NCI-H524 (cell line): ENCODE results near the gene SPOCK1.

Experiments used
- DNase-seq, 2 experiments: peaks; one replicate each; lab custom pipeline; 2025; lab: John Stamatoyannopoulos, UW

Gene SPOCK1

DNA sequence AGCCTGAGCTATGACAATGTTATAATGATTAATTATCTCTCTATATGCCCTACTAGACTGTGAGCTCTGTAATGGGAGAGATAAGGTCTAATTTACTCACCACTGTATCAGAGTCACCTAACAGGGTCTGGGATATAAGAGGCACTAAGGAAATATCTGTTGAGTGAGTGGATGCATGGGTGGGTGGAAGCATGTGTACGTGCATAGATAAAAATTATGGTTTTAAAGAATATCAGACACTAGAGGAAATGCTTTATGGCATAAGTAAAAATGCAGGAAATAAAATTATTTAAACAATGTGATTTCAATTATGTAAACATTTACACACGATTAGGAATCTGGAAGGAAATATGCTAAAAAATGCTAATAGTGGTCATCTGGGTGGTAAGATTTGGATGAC, 137.8 kb downstream of the SPOCK1 start:
- no peak for DNase-seq

GRCh38 chr5:137360607-137361006, 138.5 kb downstream of the SPOCK1 start:
- DNase-seq = no peak

GRCh38 chr5:137359941-137360340, 139.2 kb downstream of the SPOCK1 start:
- DNase-seq = peak; percentile 31 to 72

GRCh38 chr5:137357436-137357835, 141.7 kb downstream of the SPOCK1 start:
- DNase-seq = no peak

DNA sequence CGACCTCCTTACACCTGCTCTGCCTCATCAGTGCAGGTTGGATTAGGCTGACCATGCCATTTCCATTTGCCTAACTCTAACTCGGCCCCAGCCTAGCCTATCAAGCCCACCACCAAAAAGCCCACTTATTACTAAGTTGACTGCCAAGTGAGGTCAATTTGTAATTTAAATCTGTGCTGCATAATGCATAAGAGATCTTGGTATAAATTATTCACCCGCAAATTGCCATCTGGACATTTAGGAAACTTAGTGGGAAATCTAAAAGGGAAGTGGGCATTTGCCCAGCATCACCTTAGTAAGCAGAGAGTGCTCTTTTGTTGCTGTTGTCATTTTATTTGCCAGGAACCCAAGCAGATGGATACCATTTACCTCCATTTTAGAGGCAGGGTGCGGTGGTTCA, 143.0 kb downstream of the SPOCK1 start:
- no peak for DNase-seq

DNA sequence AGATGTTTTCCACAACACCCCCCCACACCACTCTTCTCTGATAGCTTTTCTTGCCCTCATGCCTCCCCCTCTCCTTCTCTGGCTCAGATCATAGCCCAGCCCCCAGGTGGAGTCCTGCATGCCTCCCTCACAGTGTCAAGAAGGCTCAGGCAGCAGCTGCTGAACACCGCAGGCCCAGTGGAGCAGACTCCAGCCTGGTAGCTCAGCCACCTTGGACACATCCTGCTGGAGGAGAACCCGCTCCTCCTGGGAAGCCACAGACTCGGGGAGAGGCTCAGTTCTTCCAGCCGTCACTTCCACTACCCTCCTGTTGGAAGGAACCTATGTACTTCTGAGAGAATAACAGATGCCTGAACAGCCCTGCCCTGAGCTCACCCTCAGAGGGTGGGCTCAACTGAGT, 143.4 kb downstream of the SPOCK1 start:
- no peak for DNase-seq

DNA sequence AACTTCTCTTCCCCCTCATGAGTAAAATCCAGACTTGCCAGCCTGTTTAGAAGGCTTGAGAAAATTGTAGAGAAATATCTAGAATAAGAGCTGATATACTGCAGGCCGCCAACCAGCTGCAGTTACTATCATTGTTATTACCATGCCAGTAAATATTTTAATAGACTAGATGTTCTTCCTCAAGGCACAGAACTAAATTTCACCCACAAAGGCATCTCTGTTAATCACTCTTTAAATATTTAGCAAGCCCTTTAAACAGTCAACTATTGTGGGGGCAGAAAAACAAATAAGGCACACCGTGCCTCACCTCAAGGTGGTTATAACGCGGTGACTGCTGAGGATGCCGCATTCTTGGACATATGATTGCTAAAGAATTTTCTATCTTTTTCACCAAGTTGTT, 147.0 kb downstream of the SPOCK1 start:
- DNase-seq = no peak

DNA sequence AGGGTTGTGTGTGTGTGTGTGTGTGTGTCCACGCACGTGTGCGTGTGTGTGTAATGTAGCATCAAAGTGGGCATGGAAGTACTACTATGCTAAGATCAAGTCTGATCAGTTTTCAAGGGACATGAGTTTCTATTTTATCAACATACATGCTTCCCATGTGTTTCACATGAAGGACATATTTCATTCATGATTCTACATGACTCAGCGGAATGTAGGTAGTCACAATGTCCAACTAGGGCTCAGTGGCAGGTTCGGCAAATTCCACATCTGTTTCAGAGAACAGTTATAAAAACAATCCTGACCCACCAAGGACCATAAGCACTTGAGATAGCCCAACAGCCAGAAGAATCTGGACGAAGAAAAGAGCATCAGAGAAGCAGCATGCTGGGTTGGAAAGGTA, 148.3 kb downstream of the SPOCK1 start:
- DNase-seq = no peak

DNA sequence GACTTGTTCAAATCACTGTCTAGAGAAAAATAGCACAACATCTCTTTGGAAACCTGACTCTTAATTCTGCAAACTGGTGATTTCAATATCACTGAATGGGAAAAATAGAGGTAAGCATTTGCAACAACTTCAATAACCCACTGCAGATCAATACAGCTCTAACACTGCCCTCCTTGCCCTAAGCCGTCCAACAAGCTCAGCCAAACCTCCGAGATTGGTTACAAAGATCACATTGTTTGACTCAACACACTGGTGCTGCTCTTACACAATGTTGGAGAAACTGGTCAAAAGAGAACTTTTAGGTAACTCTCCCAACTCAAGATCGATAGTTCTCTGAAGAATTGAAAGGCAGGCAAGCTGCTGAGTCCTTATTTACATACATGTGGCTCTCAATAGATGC, 150.4 kb downstream of the SPOCK1 start:
- no peak for DNase-seq

GRCh38 chr5:137347865-137348264, 151.3 kb downstream of the SPOCK1 start:
- DNase-seq = no peak

DNA sequence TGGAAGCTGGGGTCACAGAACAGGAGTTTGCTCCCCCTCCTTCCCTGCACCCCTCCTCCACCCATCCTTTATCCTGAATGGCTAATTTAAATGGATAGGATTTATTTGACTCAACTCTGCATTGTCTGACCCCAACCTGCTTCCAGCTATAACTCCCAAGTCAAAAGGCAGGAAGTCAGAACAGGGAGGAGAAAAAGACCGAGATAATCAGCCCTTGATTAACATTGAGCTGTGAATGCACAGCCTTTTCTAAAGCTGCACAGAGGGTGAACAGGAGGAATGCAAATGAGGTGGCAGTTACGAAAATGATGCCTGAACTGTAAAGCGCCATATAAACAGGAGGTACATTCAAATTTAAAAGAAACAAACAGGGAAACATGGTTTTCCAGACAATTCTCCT, 152.8 kb downstream of the SPOCK1 start:
- no peak for DNase-seq

DNA sequence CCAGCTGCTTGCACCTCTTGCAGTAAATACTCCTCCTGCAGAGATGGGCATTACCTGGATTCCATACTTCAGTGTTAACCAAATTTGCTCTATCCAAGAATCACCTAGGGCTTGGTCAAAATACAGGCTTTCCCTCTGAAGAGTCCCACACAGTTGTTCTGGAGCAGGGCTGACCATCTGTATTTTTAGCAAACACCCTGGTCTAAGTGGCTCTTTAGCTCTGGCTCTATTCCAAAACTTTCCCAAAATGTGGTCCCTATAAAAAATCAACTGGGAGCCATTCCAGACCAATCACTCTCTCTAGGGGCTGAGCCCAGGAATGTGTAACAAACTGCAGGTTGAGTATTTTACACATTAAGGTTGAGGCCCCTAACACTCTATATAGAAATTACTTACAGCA, 153.7 kb downstream of the SPOCK1 start:
- peak in 1 of 2 experiments; percentile 33 for DNase-seq

GRCh38 chr5:137344723-137345322, 154.3 kb downstream of the SPOCK1 start:
- DNase-seq = peak in 1 of 2 experiments; percentile 64

DNA sequence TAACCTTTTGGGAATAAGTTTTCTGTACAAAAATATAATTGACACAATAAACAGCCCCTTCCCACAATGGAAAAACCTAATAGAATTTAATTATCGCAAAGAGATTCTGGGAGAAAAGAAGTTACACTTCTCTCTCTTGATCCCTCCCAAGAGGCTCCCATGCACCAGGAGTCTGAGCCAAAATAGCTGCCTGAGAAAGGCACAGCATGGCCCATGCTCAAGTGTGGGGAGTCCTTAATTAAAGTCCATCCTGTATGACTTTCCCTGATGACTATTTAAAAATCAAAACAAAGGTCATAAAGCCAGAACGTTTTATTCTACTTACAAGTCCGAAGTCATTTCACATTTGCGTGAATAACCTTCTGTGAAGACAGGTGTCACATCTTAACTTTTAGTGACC, 155.1 kb downstream of the SPOCK1 start:
- DNase-seq = no peak

DNA sequence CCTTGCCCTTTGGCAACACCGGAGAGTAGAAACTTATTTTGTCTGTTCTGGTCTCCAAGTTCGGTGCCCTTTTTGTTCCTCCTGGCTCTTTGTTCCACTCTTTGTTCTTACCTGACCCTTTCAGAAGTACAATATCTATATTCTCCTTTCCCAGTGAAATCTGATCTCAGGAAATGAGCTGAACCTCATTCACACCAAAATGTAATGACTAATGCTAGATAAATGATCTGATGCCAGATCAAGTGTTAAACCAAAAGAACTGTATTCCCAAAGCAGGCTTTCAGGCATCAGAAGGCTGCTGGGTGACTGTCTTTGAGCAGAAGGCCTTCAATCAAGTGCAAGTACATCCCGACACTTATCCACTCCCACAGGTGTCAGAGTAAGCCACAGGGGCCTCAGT, 156.4 kb downstream of the SPOCK1 start:
- no peak for DNase-seq

DNA sequence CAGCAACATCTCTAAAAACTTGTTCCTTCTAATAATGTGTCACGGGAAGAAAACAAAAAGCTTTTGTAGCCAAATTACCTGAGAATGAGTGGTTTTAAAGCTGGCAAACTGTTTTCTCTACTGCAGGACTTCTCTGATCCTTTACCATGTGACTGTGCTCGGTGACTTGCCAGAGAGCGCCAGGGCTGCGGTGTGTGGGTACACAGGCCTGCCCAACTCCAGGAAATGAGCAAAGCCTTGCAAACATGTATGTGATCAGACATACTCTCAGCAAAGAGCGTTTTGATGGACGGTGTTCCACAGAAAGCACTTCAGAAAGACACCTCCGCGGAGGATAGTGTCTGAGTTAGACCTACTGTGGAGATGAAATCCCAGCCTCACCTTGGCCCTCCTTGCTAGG, 157.3 kb downstream of the SPOCK1 start:
- DNase-seq = no peak

GRCh38 chr5:137340881-137341280, 158.2 kb downstream of the SPOCK1 start:
- DNase-seq = no peak

DNA sequence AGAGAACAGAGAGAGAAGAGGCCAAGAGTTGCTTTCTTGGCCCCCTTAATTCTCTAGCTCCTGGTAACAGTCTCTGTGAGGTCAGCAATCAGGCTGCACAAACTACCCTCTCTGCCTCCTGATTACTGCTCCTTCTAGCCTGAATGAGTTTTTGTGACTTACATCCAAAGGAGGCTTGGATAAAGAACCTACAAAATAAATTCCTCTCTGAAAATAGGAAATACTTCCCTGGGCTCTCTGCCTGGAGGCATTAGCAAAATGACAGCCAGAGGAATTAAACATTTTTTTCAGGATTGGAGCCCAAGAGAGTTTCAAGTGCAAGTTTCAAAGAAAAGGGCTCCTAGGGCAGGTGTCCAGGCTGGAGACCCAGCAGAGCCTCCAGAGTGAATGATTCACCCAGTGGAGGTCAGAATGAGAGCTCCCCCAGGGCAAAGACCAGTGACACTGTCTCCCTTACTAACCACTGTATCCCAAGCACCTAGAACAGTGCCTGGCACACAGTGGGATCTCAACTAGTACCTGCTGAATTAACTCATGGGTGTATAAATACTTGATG, 162.5 kb downstream of the SPOCK1 start:
- DNase-seq = no peak

DNA sequence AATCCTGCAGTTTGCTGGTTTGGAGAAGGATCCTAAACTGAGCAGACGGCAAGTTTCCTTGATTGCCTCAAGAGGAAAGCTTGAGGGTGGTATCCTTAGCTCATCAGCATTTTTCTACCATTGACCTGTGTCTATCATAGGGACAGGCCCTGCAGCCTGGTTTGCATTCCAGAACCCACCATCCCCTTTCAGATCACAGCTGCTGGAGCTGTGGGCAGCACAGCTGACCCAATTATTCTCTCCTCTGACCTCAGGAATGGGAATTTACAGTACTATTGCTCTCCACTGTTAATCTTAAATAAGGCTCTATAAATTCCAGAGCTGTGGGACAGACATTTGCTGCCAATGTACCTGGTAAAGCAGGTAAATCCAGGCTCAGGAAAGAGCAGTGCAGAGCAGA, 163.0 kb downstream of the SPOCK1 start:
- no peak for DNase-seq

GRCh38 chr5:137335493-137335892, 163.6 kb downstream of the SPOCK1 start:
- no peak for DNase-seq

- no peak for DNase-seq
These were observed 165.2 kb downstream of the SPOCK1 start for GRCh38 chr5:137333928-137334327.

DNA sequence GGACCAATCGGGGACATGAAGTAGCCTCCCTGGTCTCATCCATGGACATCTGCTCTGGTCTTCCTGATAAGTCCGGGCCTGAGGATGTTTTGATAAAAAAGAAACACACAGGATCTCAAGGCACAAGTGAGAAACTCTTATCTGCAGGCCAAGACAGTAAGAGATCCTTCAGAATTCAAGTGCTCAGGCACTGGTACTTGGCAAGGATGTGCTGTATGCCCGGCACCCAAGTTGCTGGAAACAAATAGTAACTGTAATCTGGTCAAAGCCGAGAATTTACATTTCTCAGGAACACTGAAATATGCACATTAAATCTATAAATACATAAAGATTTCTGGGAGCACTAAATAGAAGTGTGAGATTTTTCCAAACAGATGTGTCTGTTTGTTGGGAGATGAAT, 165.7 kb downstream of the SPOCK1 start:
- no peak for DNase-seq

- no peak for DNase-seq
These were observed 166.8 kb downstream of the SPOCK1 start for GRCh38 chr5:137332296-137332695.

DNA sequence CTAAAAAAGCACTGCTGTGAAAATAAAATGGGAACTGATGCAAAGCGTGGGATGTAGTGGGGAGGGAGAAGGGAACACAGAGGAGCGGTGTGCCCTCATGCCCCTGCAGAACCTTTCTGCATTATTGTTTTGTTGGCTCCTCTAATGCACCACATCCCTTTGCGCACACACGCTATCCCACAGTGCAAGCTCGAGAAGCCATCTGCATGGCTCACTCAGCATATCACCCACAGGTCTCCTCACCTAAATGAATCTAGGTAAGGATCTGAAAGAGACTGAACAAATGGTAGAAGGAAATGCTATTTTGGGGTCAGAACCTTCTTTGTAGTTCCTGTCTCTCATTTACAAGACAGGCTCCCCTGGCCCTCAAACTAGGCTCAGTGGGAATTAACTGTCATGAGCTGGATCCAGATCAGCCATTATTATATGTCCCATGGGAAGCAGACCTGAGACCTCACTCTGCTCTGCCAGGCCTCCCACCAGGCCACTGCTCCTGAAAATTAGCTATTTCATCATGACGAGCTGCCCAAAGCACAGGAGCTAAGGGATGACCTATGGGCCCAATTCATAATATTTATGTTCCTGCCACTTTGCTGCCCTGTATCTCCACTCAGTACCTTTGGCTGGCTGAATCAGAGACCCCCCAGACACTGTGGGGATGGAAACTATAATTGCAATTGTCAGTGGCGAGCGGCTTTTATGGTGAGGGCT, 169.4 kb downstream of the SPOCK1 start:
- no peak for DNase-seq
